MCF 10A (cell line): ENCODE measurements around the gene CYB5D1. TPM values are rescaled to one million over a fixed set of nuclear protein-coding genes. Genes with fewer than 3 reads are reported as not detected.

Source experiments
- BruUV-seq: library from RNA; stranded (reverse); fragments of 400-500 nt; replicated peaks from 2 replicates; lab custom pipeline; 2021; lab: Mats Ljungman, UMichigan
- CTCF ChIA-PET: fragments of 300-600 bp; sonication (Branson Sonifier 250); formaldehyde crosslinking; extraction: SDS; loops from one replicate; lab custom pipeline; 2021; ENCODE audit warnings: antibody characterized with exemption, inconsistent platforms; lab: Yijun Ruan, JAX
- POLR2A ChIA-PET: fragments of 300-600, 350-650 bp; sonication (Branson Sonifier 250); formaldehyde crosslinking; extraction: SDS; loops from one replicate; lab custom pipeline; 2020; ENCODE audit warnings: antibody characterized with exemption, inconsistent platforms; lab: Yijun Ruan, JAX
- DNase-seq: peaks from one replicate; pipeline ENCODE4 v3.0.0-alpha.2; 2018; ENCODE audit not compliant: unreplicated experiment
- H3K27ac Mint-ChIP-seq: one replicate; pipeline ENCODE4 v1.8.0; 2022; ENCODE audit warnings: mild to moderate bottlenecking, low read depth, mixed read lengths; ENCODE audit not compliant: unreplicated experiment
- H3K27me3 Mint-ChIP-seq: one replicate; pipeline ENCODE4 v1.8.0; 2022; ENCODE audit warnings: mixed read lengths; ENCODE audit not compliant: insufficient read depth, unreplicated experiment
- H3K36me3 Mint-ChIP-seq: one replicate; pipeline ENCODE4 v1.8.0; 2022; ENCODE audit warnings: mild to moderate bottlenecking, moderate library complexity, mixed read lengths; ENCODE audit not compliant: insufficient read depth, unreplicated experiment
- H3K4me1 Mint-ChIP-seq: one replicate; pipeline ENCODE4 v1.8.0; 2022; ENCODE audit warnings: mixed read lengths; ENCODE audit not compliant: insufficient read depth, unreplicated experiment
- H3K4me3 Mint-ChIP-seq: one replicate; pipeline ENCODE4 v1.8.0; 2022; ENCODE audit warnings: mild to moderate bottlenecking, moderate library complexity, mixed read lengths; ENCODE audit not compliant: unreplicated experiment
- H3K9me3 Mint-ChIP-seq: one replicate; pipeline ENCODE4 v1.8.0; 2022; ENCODE audit warnings: mixed read lengths; ENCODE audit not compliant: unreplicated experiment
- intact Hi-C: fragments of 100-400 bp; cut with micrococcal nuclease; formaldehyde crosslinking; loops from 2 replicates; pipeline ENCODE4 v1.14.1; 2022
- total RNA-seq: library from RNA; stranded (reverse); gene quantifications from 2 replicates; pipeline ENCODE4 v1.2.3, GENCODE V29; 2022
- TF ChIP-seq, protein P1 (sequence below): fragments of 200-600 bp; IDR thresholded peaks from one replicate; pipeline ENCODE4 v1.8.0; 2022; ENCODE audit warnings: antibody characterized with exemption, mild to moderate bottlenecking; ENCODE audit not compliant: unreplicated experiment

Gene CYB5D1
- total RNA-seq, 1 experiment from 2014 or later: 23.1 TPM

DNA sequence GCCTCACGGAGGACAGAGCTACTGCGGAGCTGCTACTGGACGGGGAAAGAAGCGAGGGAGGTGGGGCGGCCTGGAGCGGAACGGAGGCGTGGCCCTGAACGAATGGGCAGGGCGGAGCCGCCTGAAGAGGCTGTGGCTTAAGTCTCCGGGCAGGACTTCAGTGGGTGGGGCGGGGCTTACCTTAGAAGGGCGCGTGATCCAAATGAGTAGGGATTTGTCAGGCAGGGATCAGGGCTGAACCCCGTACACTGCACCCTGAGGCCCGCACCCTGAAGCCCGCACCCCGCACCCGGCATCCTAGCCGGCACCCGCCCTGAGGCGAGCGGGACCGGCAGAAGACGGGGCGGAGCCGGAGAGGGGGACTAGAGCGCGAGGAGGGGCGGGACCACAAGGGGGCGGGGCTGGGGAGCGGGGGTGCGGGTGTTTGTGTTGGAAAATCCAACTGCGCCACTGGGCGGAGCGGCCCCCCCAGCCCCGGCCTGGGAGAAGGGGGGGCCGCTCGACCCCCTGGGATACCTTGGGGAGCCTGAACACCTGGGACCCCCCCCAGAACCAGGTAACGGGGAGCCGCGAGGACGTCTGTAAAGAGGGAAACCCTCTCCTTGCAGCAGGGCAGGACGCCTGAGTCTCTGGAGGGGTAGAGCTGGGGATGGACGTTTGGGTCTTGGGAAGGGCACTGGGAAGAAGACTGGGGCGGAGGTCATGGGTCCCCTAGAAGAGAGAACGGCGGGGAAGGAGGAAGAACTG lies 23.8 kb upstream of the CYB5D1 start, which contains the start of gene KDM6B:
Gene KDM6B (plus strand): TSS at position 423 of the 747 bp plus-strand sequence. CDS start 11,338 bp downstream, outside the sequence.
- DNase-seq: peak; percentile 92
- H3K27ac Mint-ChIP-seq: peak within 1 kb of the TSS; percentile 99
- TF ChIP-seq, protein P1, sequence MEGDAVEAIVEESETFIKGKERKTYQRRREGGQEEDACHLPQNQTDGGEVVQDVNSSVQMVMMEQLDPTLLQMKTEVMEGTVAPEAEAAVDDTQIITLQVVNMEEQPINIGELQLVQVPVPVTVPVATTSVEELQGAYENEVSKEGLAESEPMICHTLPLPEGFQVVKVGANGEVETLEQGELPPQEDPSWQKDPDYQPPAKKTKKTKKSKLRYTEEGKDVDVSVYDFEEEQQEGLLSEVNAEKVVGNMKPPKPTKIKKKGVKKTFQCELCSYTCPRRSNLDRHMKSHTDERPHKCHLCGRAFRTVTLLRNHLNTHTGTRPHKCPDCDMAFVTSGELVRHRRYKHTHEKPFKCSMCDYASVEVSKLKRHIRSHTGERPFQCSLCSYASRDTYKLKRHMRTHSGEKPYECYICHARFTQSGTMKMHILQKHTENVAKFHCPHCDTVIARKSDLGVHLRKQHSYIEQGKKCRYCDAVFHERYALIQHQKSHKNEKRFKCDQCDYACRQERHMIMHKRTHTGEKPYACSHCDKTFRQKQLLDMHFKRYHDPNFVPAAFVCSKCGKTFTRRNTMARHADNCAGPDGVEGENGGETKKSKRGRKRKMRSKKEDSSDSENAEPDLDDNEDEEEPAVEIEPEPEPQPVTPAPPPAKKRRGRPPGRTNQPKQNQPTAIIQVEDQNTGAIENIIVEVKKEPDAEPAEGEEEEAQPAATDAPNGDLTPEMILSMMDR: no peak
- ChIA-PET CTCF (interaction anchor here (0.6 to 4.3 kb wide), 19 partner anchors 8 to 1723 kb away, joined by 3 to 36 read pairs (median 4); partner anchors contain the start of gene NAA38), POLR2A (interaction anchor here (0.6 to 6.6 kb wide), 18 partner anchors 9 to 389 kb away, joined by 3 to 97 read pairs (median 6); partner anchors contain the start of genes CNTROB, CYB5D1, NAA38 and TMEM88)
- no TSS peak for BruUV-seq
- intact Hi-C loops: loop anchor here (1.0 kb wide), 2 partner anchors 17 to 23 kb away; partner anchors contain the start of gene NAA38
- H3K4me1 Mint-ChIP-seq: peaks cover 34% of the 10 kb centered on the region
- H3K36me3 Mint-ChIP-seq: peaks cover 6% of the 10 kb centered on the region
- H3K4me3 Mint-ChIP-seq: peak within 1 kb of the TSS; percentile 89
- H3K9me3 Mint-ChIP-seq: no peaks in the 10 kb centered on the region
- H3K27me3 Mint-ChIP-seq: peaks cover 8% of the 10 kb centered on the region

DNA sequence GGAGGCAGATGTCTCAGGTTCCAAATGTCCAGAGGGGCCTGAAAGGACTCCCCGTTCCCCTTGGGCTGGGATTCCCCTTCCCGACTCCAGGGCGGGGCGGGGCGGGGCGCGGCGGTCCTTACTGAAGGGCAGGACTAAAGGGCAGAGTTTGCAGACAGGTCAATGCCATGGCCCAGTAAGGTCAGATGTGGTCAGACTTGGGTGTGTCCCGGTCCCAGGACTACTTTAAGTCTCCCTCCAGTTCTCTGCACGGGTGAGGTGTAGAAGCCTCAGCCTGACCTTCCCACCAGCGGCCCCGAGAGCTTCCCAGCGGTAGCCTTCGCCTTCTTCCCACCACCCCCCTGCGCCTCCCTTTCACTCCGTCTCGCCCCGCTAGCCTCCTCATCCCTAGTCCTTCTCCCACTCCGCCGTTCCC lies 23.3 kb upstream of the CYB5D1 start:
- H3K36me3 Mint-ChIP-seq: peaks cover 11% of the 10 kb centered on the region
- BruUV-seq: no TSS peak
- DNase-seq: no peak
- intact Hi-C loops: loop anchor here (1.0 kb wide), 2 partner anchors 17 to 23 kb away; partner anchors contain the start of gene NAA38
- H3K27me3 Mint-ChIP-seq: peaks cover 2% of the 10 kb centered on the region
- CTCF ChIA-PET: interaction anchor here (0.6 to 4.3 kb wide), 20 partner anchors 9 to 1722 kb away, joined by 3 to 36 read pairs (median 4); no protein-coding TSS in a partner anchor
- peak overlapping the region; percentile 99 for H3K27ac Mint-ChIP-seq
- TF ChIP-seq, protein P1: no peak
- POLR2A ChIA-PET: interaction anchor here (0.7 to 6.6 kb wide), 15 partner anchors 9 to 389 kb away, joined by 3 to 97 read pairs (median 7); partner anchors contain the start of genes CNTROB, CYB5D1, NAA38 and RNF227
- peak overlapping the region; percentile 89 for H3K4me3 Mint-ChIP-seq
- peaks cover 40% of the 10 kb centered on the region for H3K4me1 Mint-ChIP-seq
- no peaks in the 10 kb centered on the region for H3K9me3 Mint-ChIP-seq

DNA sequence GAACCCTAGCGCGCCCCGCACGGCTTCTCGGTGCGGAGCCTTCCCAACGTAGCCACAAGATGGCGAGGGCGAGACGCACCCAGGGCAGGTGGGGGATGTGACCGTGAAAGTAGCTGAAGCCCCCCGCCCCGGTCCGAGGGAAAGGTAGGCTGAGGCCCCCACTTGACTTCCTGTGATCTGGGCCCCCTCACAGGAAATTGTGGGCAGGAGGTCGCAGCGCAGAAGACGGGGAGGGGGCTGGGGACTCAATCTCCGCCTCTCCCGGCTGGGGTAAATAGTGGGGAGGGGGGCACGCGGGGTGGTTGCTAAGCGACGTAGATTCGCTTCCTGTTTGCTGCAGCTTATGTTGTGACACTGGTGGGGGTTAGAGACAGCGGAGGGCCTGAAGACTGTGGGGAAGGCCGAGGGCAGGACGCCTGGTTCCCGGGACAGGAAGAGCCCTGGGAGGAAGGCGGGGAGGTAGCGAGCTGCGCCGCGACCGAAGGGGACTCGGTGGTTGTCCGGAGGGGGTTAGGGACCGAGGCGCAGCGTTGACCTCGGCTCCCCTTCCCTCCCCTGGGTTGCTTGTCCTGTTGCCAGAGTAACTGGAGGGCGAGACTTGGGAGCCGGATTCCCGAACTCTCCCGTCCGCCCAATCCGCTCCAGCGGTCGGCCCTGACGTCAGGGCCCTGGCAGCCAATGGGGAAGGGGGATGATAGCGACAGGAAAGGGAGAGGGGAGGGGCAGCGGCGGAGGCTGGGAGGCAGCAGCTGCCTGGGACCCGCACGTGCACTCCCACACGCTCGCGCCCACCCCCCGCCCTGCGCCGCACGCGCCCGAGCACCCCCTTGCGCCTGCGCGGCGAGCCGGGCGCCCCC lies 22.6 kb upstream of the CYB5D1 start:
- intact Hi-C loops: loop anchor here (1.0 kb wide), 2 partner anchors 16 to 22 kb away; partner anchors contain the start of gene NAA38
- peak; percentile 97 for DNase-seq
- TF ChIP-seq, protein P1: peak; percentile 73
- H3K36me3 Mint-ChIP-seq: peaks cover 17% of the 10 kb centered on the region
- peak overlapping the region; percentile 89 for H3K4me3 Mint-ChIP-seq
- H3K4me1 Mint-ChIP-seq: peaks cover 43% of the 10 kb centered on the region
- POLR2A ChIA-PET: interaction anchor here (0.7 to 6.6 kb wide), 19 partner anchors 9 to 388 kb away, joined by 3 to 97 read pairs (median 6); partner anchors contain the start of genes CNTROB, CYB5D1, MPDU1 and NAA38
- H3K27ac Mint-ChIP-seq: peak overlapping the region; percentile 99
- no TSS peak for BruUV-seq
- no peaks in the 10 kb centered on the region for H3K9me3 Mint-ChIP-seq
- H3K27me3 Mint-ChIP-seq: no peaks in the 10 kb centered on the region
- CTCF ChIA-PET: interaction anchor here (0.5 to 4.3 kb wide), 22 partner anchors 10 to 1722 kb away, joined by 3 to 36 read pairs (median 4); no protein-coding TSS in a partner anchor
